ENCODE data around the gene BCKDK.

BCKDK gene

DNA sequence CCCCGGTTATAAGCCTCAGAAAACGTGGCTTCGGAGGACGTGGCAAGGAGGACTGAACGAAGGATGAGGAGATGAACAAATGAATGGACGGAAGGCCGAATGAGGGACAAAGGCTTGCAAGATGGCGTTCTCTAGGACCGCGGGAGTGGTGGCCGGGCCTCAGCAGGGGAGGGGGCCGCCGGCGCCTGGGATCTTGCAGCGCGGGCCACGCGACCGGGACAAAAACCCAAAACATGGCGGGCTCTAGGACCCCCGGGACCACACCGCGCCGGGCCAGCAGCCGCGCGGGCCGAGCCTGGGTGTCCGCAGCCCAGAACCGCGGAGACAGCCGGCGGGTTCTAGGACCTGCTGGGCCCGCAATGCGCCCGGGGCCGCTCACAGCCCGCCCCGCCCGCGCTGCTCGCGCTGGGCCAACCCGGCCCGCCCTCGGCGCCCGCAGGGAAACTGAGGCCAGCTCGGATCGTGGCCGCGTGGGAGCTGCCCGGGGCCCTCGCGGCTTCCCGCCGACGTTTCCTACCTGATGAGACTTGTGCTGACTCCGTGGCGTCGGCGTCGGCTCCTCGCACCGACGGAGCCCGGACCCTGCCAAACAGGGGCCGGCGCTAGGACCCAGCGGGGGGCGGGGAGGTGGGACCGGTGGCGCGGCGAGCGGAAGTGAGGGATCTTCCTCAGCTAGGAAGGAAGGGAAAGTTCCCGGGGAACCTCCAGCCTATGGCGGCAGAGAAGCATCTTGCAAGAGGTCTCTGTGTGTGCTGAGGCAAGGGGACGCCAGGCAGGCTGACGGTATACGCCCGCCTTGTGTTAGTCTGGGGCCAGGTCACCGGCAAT is 34.8 kb upstream of the BCKDK start (continued):
- peak; percentile 83 for TF ChIP-seq ZBTB44 (tag by site-specific recombination; IDR thresholded peaks at IDR 0.05)
- no peak for TF ChIP-seq ZFP3 (tag by site-specific recombination; IDR thresholded peaks at IDR 0.05; ENCODE audit: low read depth)
- TF ChIP-seq, protein P1, sequence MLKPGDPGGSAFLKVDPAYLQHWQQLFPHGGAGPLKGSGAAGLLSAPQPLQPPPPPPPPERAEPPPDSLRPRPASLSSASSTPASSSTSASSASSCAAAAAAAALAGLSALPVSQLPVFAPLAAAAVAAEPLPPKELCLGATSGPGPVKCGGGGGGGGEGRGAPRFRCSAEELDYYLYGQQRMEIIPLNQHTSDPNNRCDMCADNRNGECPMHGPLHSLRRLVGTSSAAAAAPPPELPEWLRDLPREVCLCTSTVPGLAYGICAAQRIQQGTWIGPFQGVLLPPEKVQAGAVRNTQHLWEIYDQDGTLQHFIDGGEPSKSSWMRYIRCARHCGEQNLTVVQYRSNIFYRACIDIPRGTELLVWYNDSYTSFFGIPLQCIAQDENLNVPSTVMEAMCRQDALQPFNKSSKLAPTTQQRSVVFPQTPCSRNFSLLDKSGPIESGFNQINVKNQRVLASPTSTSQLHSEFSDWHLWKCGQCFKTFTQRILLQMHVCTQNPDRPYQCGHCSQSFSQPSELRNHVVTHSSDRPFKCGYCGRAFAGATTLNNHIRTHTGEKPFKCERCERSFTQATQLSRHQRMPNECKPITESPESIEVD (tag by site-specific recombination; IDR thresholded peaks at IDR 0.05) = no peak
- peak; percentile 73 for TF ChIP-seq SP7 (tag by site-specific recombination; IDR thresholded peaks at IDR 0.05)
- peak; percentile 79 for TF ChIP-seq ZNF391 (tag by site-specific recombination; IDR thresholded peaks at IDR 0.05; ENCODE audit: borderline replicate concordance, low read depth)
- 0 out of 2 replicates have a peak, but pooled peaks have one; percentile 15 for TF ChIP-seq OSR2 (tag by site-specific recombination; IDR thresholded peaks at IDR 0.05)
- 0 out of 2 replicates have a peak, but pooled peaks have one; percentile 5 for TF ChIP-seq ZNF664 (tag by site-specific recombination; IDR thresholded peaks at IDR 0.05)
- peak; percentile 100 for TF ChIP-seq ZNF121 (tag by site-specific recombination; IDR thresholded peaks at IDR 0.05)
- TF ChIP-seq ZFHX2 (tag by site-specific recombination; conservative IDR thresholded peaks at IDR 0.05) = peak; percentile 34; the same call in 1 of the 2 replicates
- TF ChIP-seq ZNF660 (tag by site-specific recombination; IDR thresholded peaks at IDR 0.05) = peak; percentile 91
- TF ChIP-seq, protein P2, sequence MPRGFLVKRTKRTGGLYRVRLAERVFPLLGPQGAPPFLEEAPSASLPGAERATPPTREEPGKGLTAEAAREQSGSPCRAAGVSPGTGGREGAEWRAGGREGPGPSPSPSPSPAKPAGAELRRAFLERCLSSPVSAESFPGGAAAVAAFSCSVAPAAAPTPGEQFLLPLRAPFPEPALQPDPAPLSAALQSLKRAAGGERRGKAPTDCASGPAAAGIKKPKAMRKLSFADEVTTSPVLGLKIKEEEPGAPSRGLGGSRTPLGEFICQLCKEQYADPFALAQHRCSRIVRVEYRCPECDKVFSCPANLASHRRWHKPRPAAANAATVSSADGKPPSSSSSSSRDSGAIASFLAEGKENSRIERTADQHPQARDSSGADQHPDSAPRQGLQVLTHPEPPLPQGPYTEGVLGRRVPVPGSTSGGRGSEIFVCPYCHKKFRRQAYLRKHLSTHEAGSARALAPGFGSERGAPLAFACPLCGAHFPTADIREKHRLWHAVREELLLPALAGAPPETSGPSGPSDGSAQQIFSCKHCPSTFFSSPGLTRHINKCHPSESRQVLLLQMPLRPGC (tag by site-specific recombination; IDR thresholded peaks at IDR 0.05) = peak; percentile 62
- no peak for TF ChIP-seq PBX3 (CRISPR knock-in tag; IDR thresholded peaks at IDR 0.05)
- TF ChIP-seq KLF8 (tag by site-specific recombination; IDR thresholded peaks at IDR 0.05) = peak; percentile 72
- TF ChIP-seq, protein P3, sequence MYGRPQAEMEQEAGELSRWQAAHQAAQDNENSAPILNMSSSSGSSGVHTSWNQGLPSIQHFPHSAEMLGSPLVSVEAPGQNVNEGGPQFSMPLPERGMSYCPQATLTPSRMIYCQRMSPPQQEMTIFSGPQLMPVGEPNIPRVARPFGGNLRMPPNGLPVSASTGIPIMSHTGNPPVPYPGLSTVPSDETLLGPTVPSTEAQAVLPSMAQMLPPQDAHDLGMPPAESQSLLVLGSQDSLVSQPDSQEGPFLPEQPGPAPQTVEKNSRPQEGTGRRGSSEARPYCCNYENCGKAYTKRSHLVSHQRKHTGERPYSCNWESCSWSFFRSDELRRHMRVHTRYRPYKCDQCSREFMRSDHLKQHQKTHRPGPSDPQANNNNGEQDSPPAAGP (tag by site-specific recombination; IDR thresholded peaks at IDR 0.05) = peak; percentile 80
- peak; percentile 52 for TF ChIP-seq SP2 (tag by site-specific recombination; IDR thresholded peaks at IDR 0.05)

DNA sequence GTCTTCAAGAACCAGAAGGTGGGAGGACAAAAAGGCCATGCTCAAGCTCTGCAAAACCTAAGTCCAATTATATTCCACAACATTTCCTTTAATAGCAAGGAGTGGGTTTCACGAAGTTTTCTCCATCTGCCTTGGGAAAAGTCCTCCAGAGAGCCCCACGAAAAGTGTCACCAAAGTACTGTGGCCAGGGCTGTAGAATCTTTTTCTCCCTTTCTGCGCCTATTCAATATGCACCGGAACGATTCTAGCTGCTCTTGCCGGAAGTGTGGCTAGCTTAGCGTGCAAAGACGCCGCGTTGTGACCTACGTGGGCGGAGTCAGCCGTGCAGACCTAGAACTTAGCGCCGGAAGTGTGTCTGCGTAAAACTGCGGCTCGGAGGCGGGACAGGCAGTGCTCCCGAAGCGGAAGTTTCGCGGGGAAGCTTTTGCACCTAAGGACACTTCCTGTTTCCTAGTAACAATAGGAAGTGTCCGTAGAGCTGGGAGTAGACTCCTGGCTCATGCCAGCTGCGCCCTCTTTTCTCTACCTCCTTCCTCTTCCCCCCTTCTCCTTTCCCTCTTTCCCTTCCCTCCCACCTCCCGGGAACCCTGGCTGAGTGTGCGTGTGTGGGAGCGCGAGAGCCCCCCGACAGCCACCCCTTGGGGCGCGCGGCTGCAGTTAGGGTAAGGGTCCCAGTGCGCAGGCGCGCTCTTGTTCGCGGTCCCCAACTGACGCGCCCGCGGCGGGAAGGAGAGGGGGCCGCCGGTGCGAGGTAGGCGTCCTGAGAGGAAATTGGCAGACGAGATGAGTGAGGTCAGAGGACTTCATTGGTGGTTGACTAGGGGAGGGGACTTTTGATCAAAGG is 34.0 kb upstream of the BCKDK start, which contains the start of the genes ZNF646 and ZNF668:
Gene ZNF646 (plus strand): TSS at position 453 of the 844 bp plus-strand sequence. CDS start 1,903 bp downstream, outside the sequence.
Gene ZNF668 (minus strand): TSS at position 271 of the 844 bp plus-strand sequence. CDS start 9,781 bp downstream, outside the sequence.
- peak within 1 kb of the TSS; percentile 83 for H3K27ac ChIP-seq (ENCODE audit: extremely low read depth, low read depth, low read length)
- peaks cover 0 to 36% of the 10 kb centered on the region in 2 experiments; a peak in 1 of 3 replicates for H3K36me3 ChIP-seq (ENCODE audit: control insufficient read depth in 2 of 2, insufficient read depth in 1 of 2, low read length in 2 of 2)
- H3K4me1 ChIP-seq (ENCODE audit: control insufficient read depth, insufficient read depth, low read length) = no peaks in the 10 kb centered on the region
- POLR2A ChIA-PET = interaction anchor here (0.5 to 3.9 kb wide), 21 partner anchors 9 to 1259 kb away, joined by 3 to 52 read pairs (median 4); partner anchors contain the start of genes ARMC5, FUS, HSD3B7 and KAT8
- peak within 1 kb of the TSS; percentile 93 for H3K4me3 ChIP-seq (ENCODE audit: low read depth, low read length)
- CTCF ChIA-PET = interaction anchor here (1.0 to 1.6 kb wide), 3 partner anchors 68 to 89 kb away, joined by 3 to 11 read pairs (median 4); partner anchors contain the start of gene HSD3B7
- no peaks in the 10 kb centered on the region for H3K9me3 ChIP-seq (ENCODE audit: control insufficient read depth, insufficient read depth, low read depth, low read length)
- TF ChIP-seq ZIC2 (tag by site-specific recombination; IDR thresholded peaks at IDR 0.05) (peak; percentile 71; the same call in 1 of the 2 replicates), YY2 (tag by site-specific recombination; IDR thresholded peaks at IDR 0.05) (0 out of 2 replicates have a peak, but pooled peaks have one; percentile 2), ZSCAN5A (tag by site-specific recombination; IDR thresholded peaks at IDR 0.05) (no peak; the same call in 1 of the 2 replicates), ZNF140 (tag by site-specific recombination; IDR thresholded peaks at IDR 0.05) (no peak), ZNF133 (tag by site-specific recombination; IDR thresholded peaks at IDR 0.05) (no peak), FEZF1 (tag by site-specific recombination; IDR thresholded peaks at IDR 0.05) (no peak), ZEB2 (tag by site-specific recombination; IDR thresholded peaks at IDR 0.05) (0 out of 2 replicates have a peak, but pooled peaks have one; percentile 54)
- TF ChIP-seq, protein P4, sequence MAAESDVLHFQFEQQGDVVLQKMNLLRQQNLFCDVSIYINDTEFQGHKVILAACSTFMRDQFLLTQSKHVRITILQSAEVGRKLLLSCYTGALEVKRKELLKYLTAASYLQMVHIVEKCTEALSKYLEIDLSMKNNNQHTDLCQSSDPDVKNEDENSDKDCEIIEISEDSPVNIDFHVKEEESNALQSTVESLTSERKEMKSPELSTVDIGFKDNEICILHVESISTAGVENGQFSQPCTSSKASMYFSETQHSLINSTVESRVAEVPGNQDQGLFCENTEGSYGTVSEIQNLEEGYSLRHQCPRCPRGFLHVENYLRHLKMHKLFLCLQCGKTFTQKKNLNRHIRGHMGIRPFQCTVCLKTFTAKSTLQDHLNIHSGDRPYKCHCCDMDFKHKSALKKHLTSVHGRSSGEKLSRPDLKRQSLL (tag by site-specific recombination; IDR thresholded peaks at IDR 0.05) = peak; percentile 85

All from HEK293 (cell line).